M059J (cell line): ENCODE data around the gene MAP3K19. TPM values are rescaled to one million over a fixed set of nuclear protein-coding genes. Genes with fewer than 3 reads are reported as not detected.
"Not testable (repeated sequence)": the region's sequence is repeated elsewhere in the genome, so short reads cannot be mapped to it uniquely, and the experiment has no call there.

Source experiments
- DNase-seq: peaks from one replicate; pipeline ENCODE4 v3.0.0-alpha.2; 2012; ENCODE audit warnings: low read depth
- total RNA-seq: library from RNA; depleted of rRNA; stranded (reverse); fragments of >200 nt; shearing (Covaris generic); gene quantifications from 2 replicates; pipeline ENCODE4 v1.2.3, GENCODE V29; 2014

The MAP3K19 gene
- total RNA-seq, 1 experiment from 2014 or later: not detected

DNA sequence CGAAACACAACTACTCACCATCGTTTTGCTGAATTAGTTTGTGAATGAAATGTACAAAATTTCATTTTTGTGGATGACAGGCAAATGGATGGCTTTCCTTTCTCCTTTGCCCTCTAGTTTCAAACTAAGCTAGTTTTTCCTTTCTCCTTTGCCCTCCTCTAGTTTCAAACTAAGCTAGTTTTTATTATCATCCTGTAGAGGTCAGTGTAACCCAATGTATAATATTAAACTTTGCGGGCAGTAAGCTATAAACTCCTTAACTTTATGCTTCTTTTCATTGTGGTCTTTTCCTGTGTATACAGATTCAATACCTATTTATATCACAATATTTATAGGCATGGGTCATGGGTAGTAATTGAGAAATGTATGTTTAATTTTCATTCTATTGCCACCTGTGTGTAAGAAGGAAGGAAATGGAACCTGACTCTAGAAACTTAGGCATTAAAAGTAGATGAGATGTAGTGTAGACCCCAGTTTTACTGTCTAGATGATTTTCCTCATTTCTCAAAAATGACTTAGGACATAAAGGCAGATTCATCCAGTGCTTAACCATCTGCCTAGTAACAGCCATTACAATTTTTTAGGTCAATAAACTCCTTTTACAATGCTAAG lies 58.1 kb downstream of the MAP3K19 start:
- peak; percentile 28 for DNase-seq

DNA sequence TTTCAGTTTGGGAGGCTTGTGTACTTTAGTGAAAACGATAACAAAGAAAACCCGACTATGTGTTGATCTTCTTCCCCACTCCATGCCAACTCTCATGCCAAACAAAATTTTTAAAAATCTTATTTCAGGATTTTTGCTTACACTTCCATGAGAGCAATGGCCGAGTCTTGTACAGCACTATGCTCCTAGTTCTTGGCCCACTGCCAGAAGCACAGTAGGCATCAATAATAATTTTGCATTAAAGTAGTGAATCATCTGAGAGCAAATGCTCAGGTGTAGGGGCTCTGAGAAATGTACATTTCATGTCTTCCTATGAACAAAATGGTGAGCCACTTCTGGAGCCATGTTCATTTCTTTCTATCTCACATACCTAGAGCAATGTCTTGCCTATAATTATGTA lies 62.2 kb downstream of the MAP3K19 start:
- DNase-seq: no peak

DNA sequence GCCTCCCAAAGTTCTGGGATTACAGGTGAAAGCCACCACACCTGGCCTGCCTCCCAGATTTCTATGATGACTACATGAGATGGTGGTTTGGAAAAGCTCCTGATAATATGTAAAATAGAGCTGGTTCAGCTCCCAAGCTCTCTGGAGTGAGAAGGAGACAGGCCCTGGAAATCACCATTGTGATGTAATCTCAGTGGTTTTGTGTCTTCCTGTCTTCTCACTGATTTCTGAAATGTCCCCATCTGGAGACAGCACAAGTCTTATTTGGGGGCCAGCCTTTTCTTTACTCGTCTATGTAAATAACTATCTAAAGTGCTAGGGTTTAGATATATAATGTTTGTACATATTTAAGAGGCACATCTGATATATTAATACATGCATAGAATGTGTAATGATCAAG lies 64.6 kb downstream of the MAP3K19 start:
- DNase-seq: no peak

DNA sequence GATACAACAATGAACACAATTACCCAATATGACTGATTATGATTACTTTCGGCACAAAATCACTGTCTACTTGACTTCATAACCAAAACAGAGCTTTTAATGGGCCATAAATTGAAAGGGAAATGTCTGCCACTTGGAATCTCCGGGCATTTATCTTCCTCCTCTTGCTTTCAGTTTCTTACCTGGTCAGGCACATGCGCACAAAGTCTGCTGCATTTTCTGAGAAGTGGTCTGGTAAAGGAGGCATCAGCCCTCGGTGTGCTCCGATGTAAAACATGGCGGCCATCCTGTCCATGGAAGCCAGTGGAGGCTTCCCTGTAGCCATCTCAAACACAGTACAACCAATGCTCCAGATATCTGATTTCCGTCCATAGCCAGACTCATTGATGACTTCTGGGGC lies 66.6 kb downstream of the MAP3K19 start:
- DNase-seq: no peak

DNA sequence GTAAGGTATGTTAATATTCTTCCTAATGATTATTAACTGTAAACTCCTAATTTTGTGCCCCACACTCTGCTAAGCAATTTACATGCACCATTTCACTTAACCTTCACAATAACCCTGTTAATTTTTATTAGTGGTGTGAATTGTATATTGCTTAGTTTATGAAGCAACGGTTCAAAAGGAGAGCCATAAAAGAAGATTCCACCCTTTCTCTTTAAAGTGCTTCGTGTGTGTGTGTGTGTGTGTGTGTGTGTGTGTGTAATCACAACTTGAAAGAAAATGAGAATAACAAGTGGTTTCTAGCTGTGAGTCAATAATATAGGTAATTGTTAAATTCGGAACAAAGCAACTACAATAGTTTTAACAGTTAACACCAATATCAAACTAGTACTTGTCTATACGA lies 68.0 kb downstream of the MAP3K19 start:
- DNase-seq: no peak

DNA sequence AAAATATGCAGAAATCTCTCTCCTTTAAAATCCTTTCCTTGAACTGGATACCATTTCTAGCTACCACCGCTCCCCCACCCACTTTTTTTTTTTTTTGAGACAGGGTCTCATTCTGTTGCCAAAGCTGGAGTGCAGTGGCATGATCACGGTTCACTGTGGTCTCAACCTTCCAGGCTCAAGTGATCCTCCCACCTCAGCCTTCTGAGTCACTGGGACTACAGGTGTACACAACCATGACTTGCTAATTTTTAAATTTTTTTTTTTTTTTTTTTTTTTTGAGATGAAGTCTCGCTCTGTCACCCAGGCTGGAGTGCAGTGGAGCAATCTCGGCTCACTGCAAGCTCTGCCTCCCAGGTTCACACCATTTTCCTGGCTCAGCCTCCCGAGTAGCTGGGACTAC lies 70.1 kb downstream of the MAP3K19 start:
- not testable (repeated sequence) for DNase-seq

DNA sequence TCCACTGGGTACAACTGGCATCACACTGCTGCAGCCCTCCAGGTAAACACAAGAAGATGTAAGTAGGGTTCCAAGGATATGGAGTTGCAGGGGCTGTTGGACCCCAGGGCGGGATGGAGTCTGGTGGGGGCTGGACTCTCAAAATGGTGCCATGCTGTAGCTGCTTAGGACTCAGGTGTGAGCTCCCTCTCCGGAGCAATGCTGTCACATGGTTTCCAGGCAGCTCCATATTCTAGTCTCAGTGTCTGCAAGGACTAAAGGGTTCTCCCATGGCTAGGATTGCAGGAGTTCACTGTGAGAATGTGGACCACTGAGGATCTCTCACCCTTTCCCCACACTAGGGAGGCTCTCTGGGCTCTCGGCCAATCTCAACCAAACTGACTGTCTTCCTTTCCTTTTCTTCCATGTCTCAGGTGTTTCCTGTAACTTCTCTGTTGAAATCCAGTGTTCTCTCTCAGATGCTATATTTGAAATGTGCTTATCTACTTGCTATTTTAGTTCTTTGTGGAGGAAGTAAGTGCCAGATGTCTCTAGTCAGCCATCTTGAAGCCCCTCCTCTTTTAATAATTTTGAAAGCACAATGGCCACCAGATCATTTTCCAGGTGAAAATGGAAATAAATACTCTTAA lies 71.1 kb downstream of the MAP3K19 start:
- no peak for DNase-seq

DNA sequence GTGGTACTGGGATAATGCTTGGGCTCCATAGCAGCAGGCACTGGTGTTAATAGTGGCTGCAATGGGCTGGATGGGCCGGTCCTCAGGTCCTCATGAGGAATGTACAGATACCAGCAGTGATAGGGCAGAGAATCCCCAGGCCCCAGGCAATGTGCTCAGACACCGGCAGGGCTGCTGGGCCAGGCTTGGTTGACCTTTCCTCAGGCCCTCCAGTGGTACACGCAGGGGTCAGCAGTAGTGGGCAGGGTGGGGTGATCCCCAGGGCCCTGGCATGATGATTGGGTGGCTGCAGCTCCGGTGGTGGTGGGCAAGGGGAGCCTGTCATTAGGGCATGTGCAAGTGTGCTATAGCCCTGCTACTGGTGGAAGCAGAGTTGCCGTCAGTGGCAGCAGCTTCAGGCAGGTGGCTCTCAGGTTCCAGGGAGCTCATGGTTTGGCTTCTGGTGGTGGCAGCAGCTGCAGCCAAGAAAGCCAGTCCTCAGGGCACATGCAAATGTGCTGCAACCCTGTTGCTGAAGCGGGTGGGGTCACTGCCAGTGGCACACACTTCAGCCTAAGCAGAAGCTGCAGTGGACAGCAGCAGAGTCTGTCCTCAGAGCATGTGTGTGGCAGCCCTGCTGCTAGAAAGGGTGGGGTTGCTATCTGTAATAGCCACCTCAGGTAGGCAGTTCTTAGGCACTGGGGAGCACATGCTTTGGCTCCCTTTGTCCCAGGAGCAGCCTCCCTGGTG lies 71.8 kb downstream of the MAP3K19 start:
- no peak for DNase-seq

DNA sequence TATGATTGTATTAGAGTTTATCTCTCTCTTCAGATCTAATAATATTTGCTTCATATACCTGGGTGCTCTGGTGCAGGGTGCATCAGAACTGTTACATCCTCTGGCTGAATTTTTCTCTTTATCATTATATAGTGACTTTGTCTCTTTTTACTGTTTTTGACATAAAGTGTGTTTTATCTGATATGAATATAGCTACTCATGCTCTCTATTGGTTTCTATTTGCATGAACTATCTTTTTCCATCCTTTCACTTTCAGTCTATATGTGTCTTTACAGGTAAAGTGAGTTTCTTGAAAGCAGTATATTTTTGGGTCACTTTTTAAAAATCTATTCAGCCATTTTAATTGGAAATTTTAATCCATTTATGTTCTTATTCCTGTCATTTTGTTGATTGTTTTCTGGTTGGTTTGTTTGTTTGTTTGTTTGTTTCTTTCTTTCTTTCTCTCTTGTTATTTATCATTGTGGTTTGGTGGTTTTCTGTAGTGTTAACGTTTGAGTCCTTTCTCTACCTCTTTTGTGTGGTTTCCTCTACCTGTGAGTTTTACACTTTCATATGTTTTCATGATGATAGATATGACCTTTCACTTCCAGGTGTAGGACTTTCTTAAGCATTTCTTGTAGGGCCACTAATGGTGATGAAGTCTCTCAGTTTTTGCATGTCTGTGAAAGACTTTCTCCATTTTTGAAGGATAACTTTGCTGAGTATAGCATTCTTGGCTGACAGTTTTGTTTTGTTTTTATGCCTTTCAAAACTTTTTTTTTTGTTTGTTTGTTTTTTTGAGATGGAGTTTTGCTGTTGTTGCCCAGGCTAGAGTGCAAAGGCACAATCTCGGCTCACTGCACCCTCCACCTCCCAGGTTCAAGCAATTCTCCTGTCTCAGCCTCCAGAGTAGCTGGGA lies 73.8 kb downstream of the MAP3K19 start:
- no peak for DNase-seq

DNA sequence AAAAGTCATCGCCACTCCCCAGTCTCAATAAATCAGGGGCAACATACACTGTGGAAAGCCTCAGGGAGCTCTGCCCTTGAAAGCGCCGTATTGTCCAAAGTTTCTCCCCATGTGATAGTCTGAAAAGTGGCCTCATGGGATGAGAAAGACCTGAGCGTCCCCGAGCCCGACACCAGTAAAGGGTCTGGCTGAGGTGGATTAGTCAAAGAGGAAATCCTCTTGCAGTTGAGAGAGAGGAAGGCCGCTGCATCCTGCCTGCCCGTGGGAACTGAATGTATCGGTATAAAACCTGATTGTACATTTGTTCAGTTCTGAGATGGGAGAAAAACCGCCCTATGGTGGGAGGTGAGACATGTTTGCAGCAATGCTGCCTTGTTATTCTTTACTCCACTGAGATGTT lies 80.1 kb downstream of the MAP3K19 start:
- DNase-seq: not testable (repeated sequence)

DNA sequence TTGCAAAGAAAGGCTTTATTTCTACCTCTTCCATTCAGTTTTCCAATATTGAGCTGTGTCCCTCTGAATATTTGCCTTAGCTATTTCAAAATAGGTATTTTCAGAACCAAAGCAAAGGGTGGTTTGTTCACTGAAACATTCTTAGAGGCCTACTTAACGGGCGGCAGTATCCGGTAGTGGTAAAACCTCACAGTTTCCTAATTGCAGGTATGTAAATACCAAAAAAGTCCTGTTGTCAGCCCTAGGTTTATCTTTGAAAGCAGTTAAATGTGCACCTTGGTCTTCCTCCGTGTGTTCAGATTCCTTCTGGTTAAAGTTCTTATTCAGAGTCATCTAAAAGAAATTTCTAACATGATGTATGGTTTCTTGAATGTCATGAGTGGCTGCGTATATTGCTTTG lies 89.8 kb downstream of the MAP3K19 start:
- DNase-seq: no peak

DNA sequence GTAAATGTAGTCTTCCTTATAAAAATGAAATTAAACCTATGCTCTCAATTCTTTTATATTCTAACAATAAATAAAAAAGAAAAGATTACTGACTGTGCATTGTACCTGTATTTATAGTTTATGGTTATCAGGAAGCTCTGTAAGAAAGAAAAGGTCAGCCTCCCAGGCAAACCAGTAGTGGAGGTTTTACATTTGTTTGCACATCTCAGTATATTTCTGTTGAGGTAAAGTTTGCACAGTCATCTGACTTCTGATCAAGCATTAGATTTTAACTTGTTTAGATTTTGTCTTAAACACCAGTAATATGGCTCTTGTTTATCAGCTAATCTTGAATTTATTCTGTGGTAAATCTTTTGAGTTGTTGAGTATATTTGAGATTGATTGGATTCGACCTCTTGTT lies 91.5 kb downstream of the MAP3K19 start:
- DNase-seq: no peak

DNA sequence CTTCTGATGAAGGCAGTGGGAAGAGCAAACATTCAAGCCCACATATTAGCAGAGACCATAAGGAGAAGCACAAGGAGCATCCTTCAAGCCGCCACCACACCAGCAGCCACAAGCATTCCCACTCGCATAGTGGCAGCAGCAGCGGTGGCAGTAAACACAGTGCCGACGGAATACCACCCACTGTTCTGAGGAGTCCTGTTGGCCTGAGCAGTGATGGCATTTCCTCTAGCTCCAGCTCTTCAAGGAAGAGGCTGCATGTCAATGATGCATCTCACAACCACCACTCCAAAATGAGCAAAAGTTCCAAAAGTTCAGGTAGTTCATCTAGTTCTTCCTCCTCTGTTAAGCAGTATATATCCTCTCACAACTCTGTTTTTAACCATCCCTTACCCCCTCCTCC lies 93.2 kb downstream of the MAP3K19 start:
- DNase-seq: no peak

DNA sequence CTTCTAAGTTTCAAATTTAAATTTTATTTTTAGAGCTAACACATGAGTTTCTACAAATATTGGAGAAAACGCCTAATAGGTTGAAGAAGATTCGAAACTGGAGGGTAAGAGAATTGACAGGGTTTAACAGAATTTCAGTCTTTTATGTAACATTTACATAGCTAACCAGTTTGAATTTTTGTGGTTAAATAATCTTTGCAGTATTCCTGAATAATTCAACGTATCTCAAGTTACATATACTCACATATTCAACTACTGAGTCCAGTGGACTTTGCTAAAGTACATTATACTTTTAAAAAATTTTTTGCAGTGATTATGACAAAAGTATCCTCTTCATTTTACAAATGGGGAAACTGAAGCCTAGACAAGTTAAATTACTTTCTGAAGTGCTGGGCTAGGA lies 94.6 kb downstream of the MAP3K19 start:
- no peak for DNase-seq

DNA sequence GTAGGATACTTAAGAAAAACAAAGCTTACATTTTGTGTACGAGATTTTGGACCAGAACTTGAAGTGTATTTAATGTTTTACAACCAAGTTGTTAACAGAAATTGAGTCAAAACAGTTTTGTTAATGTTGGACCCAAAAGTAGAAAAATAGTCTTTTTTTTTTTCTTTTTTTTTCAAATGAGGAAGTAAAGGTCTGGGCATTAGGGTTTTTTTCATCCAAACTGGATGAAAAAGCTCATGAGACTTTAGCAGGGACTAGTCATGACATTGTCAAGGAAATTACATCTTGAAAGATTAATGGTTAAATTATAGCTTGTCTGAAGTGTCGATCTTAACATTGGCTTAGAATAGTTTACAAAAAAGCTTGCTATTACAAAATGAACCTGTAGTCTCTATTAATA lies 96.4 kb downstream of the MAP3K19 start:
- no peak for DNase-seq

DNA sequence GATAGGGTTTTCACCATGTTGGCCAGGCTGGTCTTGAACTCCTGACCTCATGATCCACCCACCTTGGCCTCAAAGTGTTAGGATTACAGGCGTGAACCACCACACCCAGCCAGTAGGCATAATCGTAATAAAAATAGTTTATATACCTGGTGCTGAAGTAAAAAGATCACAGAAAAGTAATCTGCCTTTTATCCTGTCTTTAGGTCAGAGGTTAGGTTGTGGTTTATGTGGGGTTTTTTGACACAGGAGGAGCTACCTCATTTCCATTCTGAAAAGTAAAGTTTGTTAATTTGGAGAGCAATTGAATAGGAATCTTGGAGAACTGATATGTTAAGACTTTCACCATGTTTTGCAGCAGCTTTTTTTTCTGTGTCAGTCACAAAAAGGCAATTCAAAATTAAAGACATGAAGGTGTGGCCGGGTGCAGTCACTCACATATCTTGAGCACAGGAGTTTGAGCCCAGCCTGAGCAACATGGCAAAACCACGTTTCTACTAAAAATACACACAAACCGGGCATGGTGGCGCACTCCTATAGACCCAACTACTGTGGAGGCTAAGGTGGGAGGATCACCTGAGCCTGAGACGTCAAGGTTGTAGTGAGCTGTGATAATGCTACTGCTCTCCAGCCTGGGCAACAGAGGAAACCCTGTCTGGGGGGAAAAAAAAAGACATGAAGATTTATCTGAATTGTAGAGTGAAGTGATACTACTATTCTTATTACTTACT lies 97.1 kb downstream of the MAP3K19 start:
- no peak for DNase-seq

DNA sequence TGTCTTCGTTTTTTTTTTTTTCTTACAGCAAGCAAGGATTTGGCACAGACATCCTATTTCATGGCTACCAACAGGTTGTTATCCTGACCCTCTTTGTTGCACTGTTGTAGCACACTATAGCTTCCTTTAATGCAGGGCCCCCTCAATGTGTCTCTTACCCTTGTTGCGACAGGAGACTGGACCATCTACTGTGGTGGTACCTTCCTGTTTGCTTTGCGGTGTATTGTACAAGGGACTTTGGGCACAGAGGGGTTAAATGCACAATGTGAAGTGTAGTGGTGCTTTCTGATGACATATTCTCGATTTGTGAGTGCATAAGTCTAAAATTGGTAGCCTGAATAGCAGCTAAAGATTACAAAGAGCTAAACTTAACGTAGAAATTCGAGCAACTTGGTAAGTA lies 101.2 kb downstream of the MAP3K19 start:
- DNase-seq: no peak

DNA sequence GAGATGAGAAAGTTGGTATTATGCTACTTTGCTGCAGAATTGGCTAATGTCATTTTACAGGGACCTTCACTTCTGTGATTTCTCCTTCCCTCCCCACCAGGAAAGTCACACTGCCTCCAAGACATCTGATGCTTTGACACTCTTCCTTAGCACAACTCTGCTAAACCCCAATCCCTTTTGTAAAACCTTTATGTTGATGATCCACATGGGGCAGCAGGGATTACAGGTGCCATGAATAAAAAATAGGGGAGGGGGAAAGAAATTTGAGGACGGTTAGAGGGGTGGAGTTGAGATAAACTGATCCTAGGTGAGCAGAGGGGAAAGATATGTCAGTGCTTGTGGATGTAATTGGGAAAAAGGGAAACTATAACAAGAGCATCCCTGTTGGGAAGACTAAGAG lies 102.3 kb downstream of the MAP3K19 start:
- no peak for DNase-seq

DNA sequence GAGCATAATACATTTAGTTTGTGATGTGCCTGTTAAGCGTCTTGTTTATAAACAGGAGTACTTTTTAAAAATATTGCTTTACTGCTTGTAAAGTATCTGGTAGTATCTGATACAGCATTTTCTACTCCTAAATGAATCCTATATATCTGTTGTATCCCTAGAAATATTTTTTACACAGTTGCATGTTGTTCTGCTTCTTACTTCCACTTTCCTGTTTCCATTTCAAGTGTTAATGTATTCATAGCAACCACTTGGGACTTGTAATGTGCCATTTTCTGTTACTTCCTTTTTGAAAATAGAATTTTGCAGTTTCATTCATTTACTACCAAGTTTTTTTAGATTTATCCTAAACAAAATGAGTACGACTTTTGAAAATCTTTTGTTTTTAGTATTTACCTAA lies 103.7 kb downstream of the MAP3K19 start:
- no peak for DNase-seq

DNA sequence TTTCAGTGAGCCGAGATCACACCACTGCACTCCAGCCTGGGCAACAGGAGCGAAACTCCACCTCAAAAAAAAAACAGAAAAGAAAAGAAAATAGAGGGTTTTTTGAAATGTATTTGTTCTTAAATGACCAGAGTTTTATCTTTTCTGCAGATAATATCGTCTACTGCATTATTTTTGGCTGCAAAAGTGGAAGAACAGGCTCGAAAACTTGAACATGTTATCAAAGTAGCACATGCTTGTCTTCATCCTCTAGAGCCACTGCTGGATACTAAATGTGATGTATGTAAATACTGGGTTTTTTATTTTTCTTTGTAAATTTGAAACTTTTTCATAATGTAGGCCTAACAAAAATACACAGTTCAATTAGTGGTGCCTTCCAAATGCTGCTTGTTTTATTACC lies 110.6 kb downstream of the MAP3K19 start:
- DNase-seq: no peak

DNA sequence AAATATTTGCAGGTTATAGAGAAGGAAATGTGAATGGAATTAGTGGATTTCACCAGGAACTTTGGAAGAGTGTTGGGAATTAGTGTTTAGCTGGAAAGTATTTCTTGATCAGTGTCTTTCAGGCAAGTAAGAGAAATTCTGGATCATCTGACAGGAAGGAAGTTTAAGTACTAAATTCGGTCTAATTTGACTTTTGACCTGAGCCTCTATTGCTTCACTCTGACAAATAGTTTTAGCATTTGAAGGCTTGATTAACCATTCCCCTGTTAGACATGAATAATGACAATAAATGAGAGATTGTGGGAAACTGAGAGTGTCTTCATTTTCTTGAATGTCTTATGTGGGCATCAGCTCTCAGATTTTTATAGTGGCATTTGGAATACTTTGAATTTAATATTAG lies 112.6 kb downstream of the MAP3K19 start:
- DNase-seq: no peak

DNA sequence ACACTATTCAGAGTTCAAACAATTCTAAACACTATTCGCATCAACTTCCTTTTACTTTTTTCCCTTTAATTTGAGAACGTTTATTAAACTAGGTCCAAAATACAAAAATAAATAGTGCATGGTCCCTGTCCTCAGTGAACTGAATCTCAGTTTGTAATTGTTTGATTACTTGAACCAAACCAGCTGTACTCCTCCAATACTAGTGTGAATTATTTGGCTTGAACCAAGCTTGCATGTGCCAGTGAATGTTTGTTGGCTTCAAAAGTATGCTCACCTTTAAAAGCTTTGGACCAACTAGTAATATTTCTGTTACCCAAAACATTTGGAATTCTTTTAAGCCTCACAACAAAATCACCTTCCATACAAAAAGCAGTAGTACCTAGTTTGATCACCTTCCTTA lies 113.1 kb downstream of the MAP3K19 start:
- DNase-seq: no peak
